ENCODE measurements around the gene PDE4D. TPM values are rescaled to one million over a fixed set of nuclear protein-coding genes. Genes with fewer than 3 reads are reported as not detected.

Gene PDE4D
- total and polyA plus RNA-seq, 2 donors (not counting 1 experiment from before 2014, with no cell fraction given), result 14.9 to 171 TPM

GRCh38 chr5:58933891-58934628 is 959.5 kb downstream of the PDE4D start:
- Histone ChIP-seq H3K4me3 (ENCODE audit: control extremely low read depth in 1 of 5, extremely low read depth in 1 of 5, insufficient read depth in 1 of 5, low read depth in 2 of 5, low read length in 4 of 5) (no peak overlapping the region), H2AFZ (ENCODE audit: insufficient read depth, low read depth, low read length, poor library complexity, severe bottlenecking) (no peak overlapping the region), H4K20me1 (ENCODE audit: control insufficient read depth, insufficient read depth, low read length, poor library complexity, severe bottlenecking) (no peaks in the 10 kb centered on the region), H3K27me3 (replicated peaks in 1 of 4; ENCODE audit: control extremely low read depth in 1 of 4, control insufficient read depth in 3 of 4, insufficient read depth in 4 of 4, low read length in 3 of 4) (peaks cover 0 to 6% (median 0%) of the 10 kb centered on the region in 4 experiments), H3K36me3 (replicated peaks in 1 of 2; ENCODE audit: control extremely low read depth in 1 of 2, control insufficient read depth in 1 of 2, extremely low read depth in 1 of 2, insufficient read depth in 2 of 2, low read length in 1 of 2) (no peaks in the 10 kb centered on the region), H3K4me1 (ENCODE audit: control insufficient read depth in 2 of 2, insufficient read depth in 2 of 2, low read length in 2 of 2) (no peaks in the 10 kb centered on the region), H3K27ac (ENCODE audit: low read length in 2 of 2) (no peak overlapping the region), H3K9ac (ENCODE audit: low read length) (no peak overlapping the region), H3K4me2 (replicated peaks; ENCODE audit: low read depth, low read length, poor library complexity, severe bottlenecking) (no peak overlapping the region), H3K79me2 (ENCODE audit: control insufficient read depth, insufficient read depth, low read length) (no peaks in the 10 kb centered on the region), H3K9me3 (ENCODE audit: control extremely low read depth in 1 of 3, control insufficient read depth in 2 of 3, insufficient read depth in 1 of 3, low read length in 2 of 3) (peaks cover 0 to 5% (median 0%) of the 10 kb centered on the region in 3 donors)
- Mint-ChIP-seq H3K27me3 (peaks cover 19% of the 10 kb centered on the region), H3K9me3 (ENCODE audit: insufficient read depth) (peaks cover 2% of the 10 kb centered on the region), H3K4me1 (no peaks in the 10 kb centered on the region), H3K4me3 (no peak overlapping the region), H3K27ac (no peak overlapping the region)
- intact Hi-C loops (cut with micrococcal nuclease), result no loop called here
- CTCF ChIA-PET, result no interaction called here
- POLR2A ChIA-PET, result no interaction called here
- no peak for DNase-seq
- ATAC-seq (ENCODE audit: low read depth), result no peak
- no peak for TF ChIP-seq CTCF (IDR thresholded peaks at IDR 0.05)
- TF ChIP-seq EZH2 (IDR thresholded peaks at IDR 0.05; ENCODE audit: borderline replicate concordance, insufficient read depth, low read depth, low read length, poor library complexity, severe bottlenecking), result no peak
- WGBS (ENCODE audit: insufficient coverage), result 64% methylated on average over 5 of the region's 6 CpGs

GRCh38 chr5:58932057-58932612 is 961.4 kb downstream of the PDE4D start:
- H3K27me3 Mint-ChIP-seq, result peaks cover 25% of the 10 kb centered on the region
- Histone ChIP-seq H3K27me3 (replicated peaks in 1 of 4; ENCODE audit: control extremely low read depth in 1 of 4, control insufficient read depth in 3 of 4, insufficient read depth in 4 of 4, low read length in 3 of 4) (peaks cover 0 to 3% (median 0%) of the 10 kb centered on the region in 4 experiments), H3K4me3 (ENCODE audit: control extremely low read depth in 1 of 5, extremely low read depth in 1 of 5, insufficient read depth in 1 of 5, low read depth in 2 of 5, low read length in 4 of 5) (no peak overlapping the region), H3K36me3 (replicated peaks in 1 of 2; ENCODE audit: control extremely low read depth in 1 of 2, control insufficient read depth in 1 of 2, extremely low read depth in 1 of 2, insufficient read depth in 2 of 2, low read length in 1 of 2) (no peaks in the 10 kb centered on the region), H2AFZ (ENCODE audit: insufficient read depth, low read depth, low read length, poor library complexity, severe bottlenecking) (no peak overlapping the region), H3K79me2 (ENCODE audit: control insufficient read depth, insufficient read depth, low read length) (no peaks in the 10 kb centered on the region), H4K20me1 (ENCODE audit: control insufficient read depth, insufficient read depth, low read length, poor library complexity, severe bottlenecking) (no peaks in the 10 kb centered on the region), H3K9ac (ENCODE audit: low read length) (no peak overlapping the region), H3K9me3 (ENCODE audit: control extremely low read depth in 1 of 3, control insufficient read depth in 2 of 3, insufficient read depth in 1 of 3, low read length in 2 of 3) (peaks cover 0 to under 1% (median 0%) of the 10 kb centered on the region in 3 donors), H3K4me1 (ENCODE audit: control insufficient read depth in 2 of 2, insufficient read depth in 2 of 2, low read length in 2 of 2) (no peaks in the 10 kb centered on the region), H3K4me2 (replicated peaks; ENCODE audit: low read depth, low read length, poor library complexity, severe bottlenecking) (no peak overlapping the region), H3K27ac (ENCODE audit: low read length in 2 of 2) (no peak overlapping the region)
- ChIA-PET POLR2A (no interaction called here), CTCF (no interaction called here)
- ATAC-seq (ENCODE audit: low read depth) (no peak), DNase-seq (no peak)
- TF ChIP-seq CTCF (IDR thresholded peaks at IDR 0.05) (no peak), EZH2 (IDR thresholded peaks at IDR 0.05; ENCODE audit: borderline replicate concordance, insufficient read depth, low read depth, low read length, poor library complexity, severe bottlenecking) (no peak)
- peaks cover 3% of the 10 kb centered on the region for H3K9me3 Mint-ChIP-seq (ENCODE audit: insufficient read depth)
- no peak overlapping the region for H3K27ac Mint-ChIP-seq
- no peaks in the 10 kb centered on the region for H3K4me1 Mint-ChIP-seq
- H3K4me3 Mint-ChIP-seq, result no peak overlapping the region
- 93% methylated on average over 4 of the region's 4 CpGs for WGBS (ENCODE audit: insufficient coverage)
- intact Hi-C loops (cut with micrococcal nuclease), result no loop called here
